Panc1 (cell line): ENCODE results near the gene GREB1. TPM values are rescaled to one million over a fixed set of nuclear protein-coding genes. Genes with fewer than 3 reads are reported as not detected.

Source experiments
- ATAC-seq: fragments of 200-7000 bp; cut with Tn5 transposase; 2 replicates; pipeline ENCODE4 v1.9.1; 2020; ENCODE audit warnings: mild to moderate bottlenecking, moderate library complexity
- BruUV-seq: library from RNA; stranded (reverse); fragments of 400-500 nt; replicated peaks from 2 replicates; lab custom pipeline; 2021; lab: Mats Ljungman, UMichigan
- CTCF ChIA-PET: fragments of 300-600 bp; sonication (Branson Sonifier 250); formaldehyde crosslinking; loops from one replicate; lab custom pipeline; 2022; ENCODE audit warnings: antibody characterized with exemption; lab: Charles Lee
- POLR2A ChIA-PET: fragments of 300-600 bp; sonication (Branson Sonifier 250); formaldehyde crosslinking; loops from one replicate; lab custom pipeline; 2022; ENCODE audit warnings: antibody characterized with exemption; lab: Charles Lee
- DNase-seq: peaks from one replicate; pipeline ENCODE4 v3.0.0-alpha.2; 2010; ENCODE audit warnings: low read depth, low spot score
- H3K27ac ChIP-seq: 2 replicates; pipeline ENCODE4 v1.5.1; 2011; ENCODE audit warnings: mild to moderate bottlenecking, low read length, inconsistent platforms
- H3K27me3 ChIP-seq: fragments of 200-500 bp; sonication (Bioruptor generic); 2 replicates; pipeline ENCODE4 v1.6.0; 2014; ENCODE audit warnings: low read length, inconsistent platforms; ENCODE audit not compliant: control insufficient read depth, insufficient read depth
- H3K36me3 ChIP-seq: fragments of 200-500 bp; sonication (Bioruptor generic); 2 replicates; pipeline ENCODE4 v1.5.1; 2014; ENCODE audit warnings: inconsistent platforms, mild to moderate bottlenecking, low read length, moderate library complexity; ENCODE audit not compliant: control insufficient read depth, insufficient read depth
- H3K4me1 ChIP-seq: 2 replicates; pipeline ENCODE4 v1.5.1; 2011; ENCODE audit warnings: inconsistent platforms, mild to moderate bottlenecking, low read length, moderate library complexity; ENCODE audit not compliant: control insufficient read depth, insufficient read depth
- H3K4me3 ChIP-seq, 2 experiments: 2 replicates each; pipeline ENCODE4 v1.5.1; 2011 to 2012; ENCODE audit warnings: low read depth in 2 of 2, low read length in 2 of 2, mild to moderate bottlenecking in 2 of 2, inconsistent platforms in 1 of 2, moderate library complexity in 1 of 2
- H3K9me3 ChIP-seq: fragments of 200-500 bp; sonication (Bioruptor generic); 2 replicates; pipeline ENCODE4 v1.5.1; 2014; ENCODE audit warnings: low read depth, mild to moderate bottlenecking, inconsistent platforms, low read length, moderate library complexity; ENCODE audit not compliant: control insufficient read depth, insufficient read depth
- POLR2AphosphoS5 ChIP-seq: IDR thresholded peaks from 2 replicates; pipeline ENCODE4 v1.6.1; 2012; ENCODE audit warnings: mild to moderate bottlenecking, low read depth, low read length, moderate library complexity
- SIN3A ChIP-seq: IDR thresholded peaks from 2 replicates; pipeline ENCODE4 v1.6.1; 2012; ENCODE audit warnings: low read depth, mild to moderate bottlenecking, low read length, moderate library complexity, borderline replicate concordance; ENCODE audit not compliant: insufficient read depth
- TCF7L2 ChIP-seq: IDR thresholded peaks from 2 replicates; pipeline ENCODE4 v1.6.1; 2011; ENCODE audit warnings: mild to moderate bottlenecking, low read depth, low read length, inconsistent platforms
- in situ Hi-C: cut with HindIII; loops from 2 replicates; pipeline ENCODE4 v1.10.0; 2016; ENCODE audit warnings: low sequenced_read_pairs, low pct_unique_long_range_greater_than_20kb
- intact Hi-C: fragments of 100-400 bp; cut with micrococcal nuclease; formaldehyde crosslinking; loops from one replicate; pipeline ENCODE4 v1.10.0; 2022; ENCODE audit not compliant: unreplicated experiment
- total RNA-seq: library from RNA; stranded (reverse); gene quantifications from one replicate; pipeline ENCODE4 v1.2.1, GENCODE V29; 2021; ENCODE audit not compliant: unreplicated experiment
- TF ChIP-seq, protein P1 (sequence below), 2 experiments: IDR thresholded peaks; 2 replicates each; pipeline ENCODE4 v1.6.1; 2011 to 2012; ENCODE audit warnings: low read depth in 2 of 2, control low read depth in 1 of 2, low read length in 1 of 2, mild to moderate bottlenecking in 1 of 2, moderate library complexity in 1 of 2; ENCODE audit not compliant: insufficient read depth in 1 of 2
- TF ChIP-seq, protein P2 (sequence below): fragments of 450-650 bp; IDR thresholded peaks from 2 replicates; pipeline ENCODE4 v1.5.1; 2017; ENCODE audit warnings: mild to moderate bottlenecking

The GREB1 gene
- total RNA-seq, 1 experiment from 2014 or later: 0.90 TPM

DNA sequence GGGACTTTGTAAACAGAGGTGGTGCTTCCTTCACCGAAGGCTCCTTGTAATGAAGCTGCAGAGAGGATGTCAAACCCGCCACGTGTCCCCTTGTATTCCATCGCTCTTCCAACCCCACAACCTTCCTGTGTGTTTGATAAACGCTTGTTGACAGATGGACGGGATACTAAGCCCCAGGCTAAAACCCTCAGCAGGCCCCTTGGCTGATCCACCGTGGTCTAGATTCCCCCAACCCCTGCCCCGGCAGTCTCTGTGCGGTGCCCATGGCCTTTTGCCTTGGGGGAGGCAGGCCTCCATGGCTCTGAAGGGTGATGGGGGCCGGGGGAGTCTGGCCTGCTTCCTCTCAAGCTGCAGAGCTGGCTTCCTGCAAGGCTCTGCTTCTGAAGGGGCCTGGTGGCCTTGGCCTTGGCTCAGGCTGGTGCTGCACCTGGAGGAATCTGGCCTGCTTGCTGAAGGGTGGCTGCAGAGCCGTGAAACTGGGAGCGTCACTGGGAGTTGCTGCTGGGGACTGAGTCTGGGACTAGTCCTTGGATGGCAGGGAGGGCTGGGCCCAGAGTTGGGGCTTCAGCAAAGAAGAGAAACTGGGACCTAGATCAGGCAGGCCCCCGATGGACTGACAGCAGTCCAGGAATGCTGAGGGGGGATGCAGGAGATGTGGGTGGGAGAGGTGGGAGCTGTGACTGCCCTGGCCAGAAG lies 145.8 kb downstream of the GREB1 start:
- ATAC-seq (no peak), DNase-seq (no peak)
- no peak overlapping the region for H3K4me3 ChIP-seq
- ChIA-PET POLR2A (no interaction called here), CTCF (no interaction called here)
- TF ChIP-seq, protein P1, sequence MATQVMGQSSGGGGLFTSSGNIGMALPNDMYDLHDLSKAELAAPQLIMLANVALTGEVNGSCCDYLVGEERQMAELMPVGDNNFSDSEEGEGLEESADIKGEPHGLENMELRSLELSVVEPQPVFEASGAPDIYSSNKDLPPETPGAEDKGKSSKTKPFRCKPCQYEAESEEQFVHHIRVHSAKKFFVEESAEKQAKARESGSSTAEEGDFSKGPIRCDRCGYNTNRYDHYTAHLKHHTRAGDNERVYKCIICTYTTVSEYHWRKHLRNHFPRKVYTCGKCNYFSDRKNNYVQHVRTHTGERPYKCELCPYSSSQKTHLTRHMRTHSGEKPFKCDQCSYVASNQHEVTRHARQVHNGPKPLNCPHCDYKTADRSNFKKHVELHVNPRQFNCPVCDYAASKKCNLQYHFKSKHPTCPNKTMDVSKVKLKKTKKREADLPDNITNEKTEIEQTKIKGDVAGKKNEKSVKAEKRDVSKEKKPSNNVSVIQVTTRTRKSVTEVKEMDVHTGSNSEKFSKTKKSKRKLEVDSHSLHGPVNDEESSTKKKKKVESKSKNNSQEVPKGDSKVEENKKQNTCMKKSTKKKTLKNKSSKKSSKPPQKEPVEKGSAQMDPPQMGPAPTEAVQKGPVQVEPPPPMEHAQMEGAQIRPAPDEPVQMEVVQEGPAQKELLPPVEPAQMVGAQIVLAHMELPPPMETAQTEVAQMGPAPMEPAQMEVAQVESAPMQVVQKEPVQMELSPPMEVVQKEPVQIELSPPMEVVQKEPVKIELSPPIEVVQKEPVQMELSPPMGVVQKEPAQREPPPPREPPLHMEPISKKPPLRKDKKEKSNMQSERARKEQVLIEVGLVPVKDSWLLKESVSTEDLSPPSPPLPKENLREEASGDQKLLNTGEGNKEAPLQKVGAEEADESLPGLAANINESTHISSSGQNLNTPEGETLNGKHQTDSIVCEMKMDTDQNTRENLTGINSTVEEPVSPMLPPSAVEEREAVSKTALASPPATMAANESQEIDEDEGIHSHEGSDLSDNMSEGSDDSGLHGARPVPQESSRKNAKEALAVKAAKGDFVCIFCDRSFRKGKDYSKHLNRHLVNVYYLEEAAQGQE (IDR thresholded peaks at IDR 0.05; ENCODE audit: insufficient read depth in 1 of 2, low read depth in 2 of 2, low read length in 1 of 2): no peak
- TF ChIP-seq POLR2AphosphoS5 (no peak), TCF7L2 (no peak)
- TF ChIP-seq, protein P2, sequence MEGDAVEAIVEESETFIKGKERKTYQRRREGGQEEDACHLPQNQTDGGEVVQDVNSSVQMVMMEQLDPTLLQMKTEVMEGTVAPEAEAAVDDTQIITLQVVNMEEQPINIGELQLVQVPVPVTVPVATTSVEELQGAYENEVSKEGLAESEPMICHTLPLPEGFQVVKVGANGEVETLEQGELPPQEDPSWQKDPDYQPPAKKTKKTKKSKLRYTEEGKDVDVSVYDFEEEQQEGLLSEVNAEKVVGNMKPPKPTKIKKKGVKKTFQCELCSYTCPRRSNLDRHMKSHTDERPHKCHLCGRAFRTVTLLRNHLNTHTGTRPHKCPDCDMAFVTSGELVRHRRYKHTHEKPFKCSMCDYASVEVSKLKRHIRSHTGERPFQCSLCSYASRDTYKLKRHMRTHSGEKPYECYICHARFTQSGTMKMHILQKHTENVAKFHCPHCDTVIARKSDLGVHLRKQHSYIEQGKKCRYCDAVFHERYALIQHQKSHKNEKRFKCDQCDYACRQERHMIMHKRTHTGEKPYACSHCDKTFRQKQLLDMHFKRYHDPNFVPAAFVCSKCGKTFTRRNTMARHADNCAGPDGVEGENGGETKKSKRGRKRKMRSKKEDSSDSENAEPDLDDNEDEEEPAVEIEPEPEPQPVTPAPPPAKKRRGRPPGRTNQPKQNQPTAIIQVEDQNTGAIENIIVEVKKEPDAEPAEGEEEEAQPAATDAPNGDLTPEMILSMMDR: no peak
- in situ Hi-C loops: no loop called here
- H3K27ac ChIP-seq: no peak overlapping the region
- no peaks in the 10 kb centered on the region; the same call in 1 of the 2 replicates for H3K4me1 ChIP-seq
- no TSS peak for BruUV-seq
- peaks cover 2% of the 10 kb centered on the region for H3K27me3 ChIP-seq
- no peaks in the 10 kb centered on the region for H3K36me3 ChIP-seq
- H3K9me3 ChIP-seq: no peaks in the 10 kb centered on the region
- intact Hi-C loops: loop anchor here (5.0 kb wide), 1 partner anchor 202 kb away; no protein-coding TSS in a partner anchor

DNA sequence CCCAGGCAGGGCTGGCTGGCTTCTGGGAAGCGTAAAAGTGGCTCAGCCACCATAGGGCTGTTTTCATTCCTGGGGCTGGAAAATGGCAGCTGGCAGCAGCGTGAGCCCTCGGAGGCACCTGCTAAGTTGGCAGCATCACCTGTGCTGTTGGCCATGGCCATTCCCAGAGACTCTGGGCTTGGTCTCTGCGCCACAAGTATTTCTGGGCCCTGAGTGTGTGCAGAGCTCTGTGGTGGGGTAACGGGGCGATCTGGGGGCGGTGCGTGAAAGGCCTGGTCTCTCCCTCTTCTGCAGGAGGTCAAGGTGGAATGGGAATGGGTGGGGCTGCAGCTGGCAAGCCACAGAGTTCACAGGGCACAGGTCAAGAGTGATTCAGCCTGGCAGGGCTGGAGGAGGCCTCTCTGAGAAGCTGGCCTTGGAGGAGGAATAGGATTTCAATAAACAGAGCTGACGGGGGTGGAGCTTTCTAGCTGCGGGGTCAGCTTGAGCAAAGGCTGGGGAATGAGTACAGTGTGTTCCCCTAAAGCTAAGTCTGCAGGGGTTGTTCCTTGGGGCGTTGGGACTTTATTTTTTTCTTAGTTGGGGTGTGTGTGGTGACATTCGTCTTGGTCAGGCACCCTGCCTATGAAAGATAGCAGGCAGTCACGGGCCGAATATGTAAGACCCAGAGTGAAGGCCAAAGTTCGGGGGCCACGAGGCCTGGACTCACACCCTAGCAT lies 146.5 kb downstream of the GREB1 start:
- Histone ChIP-seq H3K27me3 (no peaks in the 10 kb centered on the region; the same call in 1 of the 2 replicates), H3K36me3 (no peaks in the 10 kb centered on the region), H3K9me3 (no peaks in the 10 kb centered on the region), H3K27ac (no peak overlapping the region), H3K4me3 (no peak overlapping the region), H3K4me1 (no peaks in the 10 kb centered on the region; the same call in 1 of the 2 replicates)
- no TSS peak for BruUV-seq
- in situ Hi-C loops (no loop called here), intact Hi-C loops (loop anchor here (5.0 kb wide), 1 partner anchor 203 kb away; no protein-coding TSS in a partner anchor)
- ChIA-PET CTCF (no interaction called here), POLR2A (no interaction called here)
- ATAC-seq (no peak; the same call in 1 of the 2 replicates), DNase-seq (no peak)
- TF ChIP-seq, protein P1 (IDR thresholded peaks at IDR 0.05; ENCODE audit: insufficient read depth in 1 of 2, low read depth in 2 of 2, low read length in 1 of 2): no peak
- TF ChIP-seq TCF7L2 (no peak), POLR2AphosphoS5 (no peak), SIN3A (no peak)
- TF ChIP-seq, protein P2: no peak
